Astrocyte (in vitro differentiated cells and primary cell): ENCODE data around the gene PDPR.
"Not testable (repeated sequence)": the region's sequence is repeated elsewhere in the genome, so short reads cannot be mapped to it uniquely, and the experiment has no call there.

Source experiments
- CTCF ChIP-seq: IDR thresholded peaks from 2 replicates; pipeline ENCODE4 v1.5.1; 2011; ENCODE audit warnings: low read depth, mild to moderate bottlenecking, inconsistent platforms, low read length, moderate library complexity; ENCODE audit not compliant: insufficient read depth
- EZH2 ChIP-seq: IDR thresholded peaks from 2 replicates; pipeline ENCODE4 v1.6.1; 2012; ENCODE audit warnings: mild to moderate bottlenecking, low read length, inconsistent platforms; ENCODE audit not compliant: insufficient read depth

- not testable (repeated sequence) for TF ChIP-seq EZH2, CTCF
These were observed 29.2 kb downstream of the PDPR start for GRCh38 chr16:70143231-70143895.
